ENCODE results near the gene ARL6IP4.
A peak's percentile ranks its signal among the peaks of the same experiment; 100 is the strongest.

The ARL6IP4 gene

DNA sequence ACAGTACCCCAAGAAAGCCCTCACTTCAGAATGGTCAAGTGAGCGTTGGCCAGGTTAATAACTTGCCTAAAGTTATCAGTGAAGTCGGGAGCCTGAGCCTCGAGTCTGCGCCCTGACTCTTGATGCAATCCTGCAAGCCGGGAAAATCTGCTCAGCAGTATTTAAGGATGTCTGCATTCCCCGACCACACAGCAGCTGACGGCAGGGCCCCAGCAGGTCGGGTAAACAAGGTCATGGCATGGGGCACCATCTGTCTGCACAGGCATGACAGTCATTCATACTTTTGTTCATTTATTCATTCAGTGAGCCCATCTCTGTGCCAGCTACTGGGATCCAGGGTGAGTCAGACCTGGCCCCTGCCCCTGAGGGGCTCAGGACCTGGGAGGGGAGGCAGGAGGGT is 25.3 kb upstream of the ARL6IP4 start:
- H3K4me3 ChIP-seq (ENCODE audit: low read length): no peak overlapping the region
- no peak for DNase-seq (ENCODE audit: low read depth, low spot score)

DNA sequence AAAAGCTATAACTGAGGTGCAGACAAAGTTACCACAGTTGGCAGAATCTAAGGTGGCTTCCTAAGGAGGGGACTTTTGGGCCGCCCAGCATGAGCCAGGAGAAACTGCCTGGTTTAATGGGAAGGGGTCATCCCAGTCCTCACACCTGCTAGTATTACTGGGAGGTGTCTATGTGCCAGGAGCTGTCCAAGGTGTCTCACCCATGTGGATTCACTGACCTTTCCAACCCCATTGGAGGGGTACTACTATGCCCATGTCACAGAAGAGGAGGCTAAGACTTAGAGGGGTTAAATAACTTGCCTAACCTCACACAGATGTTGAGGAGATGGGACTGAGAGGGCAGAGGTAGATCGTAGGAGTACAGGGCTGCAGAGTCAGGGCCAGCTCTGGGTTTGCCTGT is 24.4 kb upstream of the ARL6IP4 start:
- DNase-seq (ENCODE audit: low read depth, low spot score): no peak
- H3K4me3 ChIP-seq (ENCODE audit: low read length): no peak overlapping the region

DNA sequence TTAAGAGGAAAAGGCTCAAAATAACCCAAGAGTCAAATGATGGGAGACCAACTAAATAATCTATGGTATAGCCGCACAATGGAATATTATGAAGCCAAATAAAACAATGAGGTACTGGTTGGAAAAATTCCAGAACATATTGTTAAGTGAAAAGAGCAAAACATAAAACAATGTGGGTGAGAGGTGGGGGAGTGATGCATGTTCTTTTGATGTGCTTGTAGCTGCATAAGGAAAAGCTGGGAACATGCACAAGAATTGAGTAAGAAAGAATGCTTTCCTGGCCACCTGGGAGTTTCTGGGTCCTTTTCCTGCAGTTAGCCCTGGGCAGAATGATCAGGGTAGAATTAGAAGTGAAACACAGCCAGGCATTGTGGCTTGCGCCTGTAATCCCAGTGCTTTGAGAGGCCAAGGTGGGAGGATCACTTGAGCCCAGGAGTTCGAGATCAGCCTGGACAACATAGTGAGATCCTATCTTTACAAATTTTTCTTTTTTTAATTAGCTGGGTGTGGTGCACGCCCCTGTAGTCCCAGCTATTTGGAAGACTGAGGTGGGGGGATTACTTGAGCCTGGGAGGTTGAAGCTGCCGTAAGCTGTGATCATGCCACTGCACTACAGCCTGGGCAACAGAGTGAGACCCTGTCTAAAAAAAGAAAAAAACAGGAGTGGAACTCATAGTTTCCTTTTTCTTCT is 22.1 kb upstream of the ARL6IP4 start:
- DNase-seq (ENCODE audit: low read depth, low spot score): no peak
- no peak overlapping the region for H3K4me3 ChIP-seq (ENCODE audit: low read length)

DNA sequence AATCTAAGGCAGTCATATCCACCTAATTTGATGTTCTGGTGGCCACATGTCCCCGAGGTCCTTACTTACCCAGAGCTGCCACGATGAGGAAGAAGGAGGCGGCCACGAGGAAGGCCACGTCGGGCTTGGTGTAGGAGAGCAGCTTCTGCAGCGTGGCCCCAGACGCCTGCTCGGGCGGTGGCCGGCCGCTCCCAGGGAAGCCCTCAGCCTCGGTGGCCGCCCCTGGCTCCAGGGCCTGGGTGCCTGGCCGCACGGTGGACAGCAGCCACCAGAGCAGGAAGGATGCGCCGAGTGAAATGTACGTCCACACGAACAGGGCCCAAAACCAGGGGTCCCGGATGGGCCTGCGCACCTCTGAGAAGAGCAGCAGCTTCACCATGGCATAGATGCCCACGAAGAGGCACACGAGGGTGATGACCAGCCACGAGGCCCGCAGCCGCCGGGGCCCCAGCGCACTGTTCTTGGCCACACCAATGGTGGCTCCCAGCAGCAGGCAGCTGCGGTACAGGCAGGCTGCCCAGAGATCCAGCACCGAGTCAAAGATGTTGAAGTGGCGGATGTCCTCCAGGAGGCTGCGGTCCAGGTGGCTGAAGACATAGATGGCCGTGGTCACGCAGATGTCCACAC is 20.8 kb upstream of the ARL6IP4 start:
- no peak for DNase-seq (ENCODE audit: low read depth, low spot score)
- no peak overlapping the region for H3K4me3 ChIP-seq (ENCODE audit: low read length)

DNA sequence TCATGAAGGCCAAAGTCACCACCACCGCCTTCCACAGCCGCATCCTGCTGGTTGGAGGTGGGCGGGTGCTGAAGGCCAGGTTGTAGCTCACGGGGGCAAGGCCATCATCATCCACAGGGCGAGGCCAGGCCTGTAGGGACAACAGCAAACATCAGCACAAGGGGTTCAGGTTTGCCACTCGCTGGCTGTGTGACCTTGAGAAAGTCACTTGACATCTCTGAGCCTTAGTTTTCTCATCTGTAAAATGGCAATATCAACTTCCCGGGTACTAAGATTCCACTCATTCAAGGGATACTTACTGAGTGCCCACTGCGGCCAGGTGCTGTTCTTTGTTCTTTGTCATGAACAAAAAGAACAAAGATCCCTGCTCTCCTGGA is 20.3 kb upstream of the ARL6IP4 start:
- no peak overlapping the region for H3K4me3 ChIP-seq (ENCODE audit: low read length)
- DNase-seq (ENCODE audit: low read depth, low spot score): no peak

DNA sequence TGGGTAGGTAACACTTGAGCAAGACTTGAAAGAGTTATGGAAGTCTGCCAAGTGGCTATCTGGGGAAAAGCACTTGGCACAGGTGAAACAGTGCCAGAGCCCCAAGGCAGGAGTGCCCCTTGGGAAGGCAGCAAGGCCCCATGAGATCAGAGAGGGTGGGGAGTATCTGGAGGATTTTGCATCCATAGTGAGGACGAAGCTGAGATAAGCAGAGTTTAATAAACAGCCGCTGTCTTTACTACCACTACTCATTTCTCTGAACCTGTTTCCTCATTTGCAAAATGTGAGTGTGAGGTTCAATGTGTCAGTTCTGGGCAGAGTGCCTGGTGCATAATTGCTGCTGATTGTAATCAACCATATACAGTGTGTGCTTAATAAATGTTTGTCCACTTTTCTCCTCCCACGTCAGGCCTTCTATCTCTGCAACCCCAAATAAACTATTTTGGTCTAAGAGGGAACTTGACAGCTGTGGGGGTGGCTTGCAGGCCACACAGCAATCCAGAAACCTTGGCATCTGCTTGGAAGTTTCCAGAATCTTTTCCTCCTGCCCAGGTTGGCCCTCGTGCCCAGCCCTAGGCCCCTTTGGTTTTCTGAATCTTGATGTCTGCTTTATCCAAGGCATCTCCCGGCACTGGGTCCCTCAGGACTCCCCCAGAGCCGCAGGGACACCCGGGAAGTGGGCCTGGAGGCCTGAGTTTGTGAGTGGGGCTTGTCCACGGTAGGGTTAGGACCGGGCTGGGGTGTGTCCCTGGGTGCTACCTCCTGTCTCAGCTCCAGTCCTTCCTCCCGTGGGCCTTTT is 18.8 kb upstream of the ARL6IP4 start:
- no peak for DNase-seq (ENCODE audit: low read depth, low spot score)
- H3K4me3 ChIP-seq (ENCODE audit: low read length): no peak overlapping the region

DNA sequence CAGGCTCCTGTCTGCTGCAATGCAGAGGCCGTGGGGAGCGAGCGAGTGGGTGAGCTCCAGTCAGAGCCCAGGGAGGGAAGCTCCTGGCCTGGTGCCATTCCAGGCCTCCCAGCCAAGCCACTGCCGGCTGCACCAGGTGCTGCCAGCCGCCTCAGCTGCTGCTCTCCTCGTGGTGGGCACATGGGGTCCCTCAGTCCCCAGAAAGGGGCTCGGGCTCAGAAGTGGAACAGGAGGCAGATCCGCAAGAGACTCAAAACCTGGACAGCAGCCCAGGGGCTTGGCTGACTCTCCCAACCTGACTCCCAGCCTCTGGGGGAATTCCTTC is 16.6 kb upstream of the ARL6IP4 start:
- H3K4me3 ChIP-seq (ENCODE audit: low read length): no peak overlapping the region
- no peak for DNase-seq (ENCODE audit: low read depth, low spot score)

DNA sequence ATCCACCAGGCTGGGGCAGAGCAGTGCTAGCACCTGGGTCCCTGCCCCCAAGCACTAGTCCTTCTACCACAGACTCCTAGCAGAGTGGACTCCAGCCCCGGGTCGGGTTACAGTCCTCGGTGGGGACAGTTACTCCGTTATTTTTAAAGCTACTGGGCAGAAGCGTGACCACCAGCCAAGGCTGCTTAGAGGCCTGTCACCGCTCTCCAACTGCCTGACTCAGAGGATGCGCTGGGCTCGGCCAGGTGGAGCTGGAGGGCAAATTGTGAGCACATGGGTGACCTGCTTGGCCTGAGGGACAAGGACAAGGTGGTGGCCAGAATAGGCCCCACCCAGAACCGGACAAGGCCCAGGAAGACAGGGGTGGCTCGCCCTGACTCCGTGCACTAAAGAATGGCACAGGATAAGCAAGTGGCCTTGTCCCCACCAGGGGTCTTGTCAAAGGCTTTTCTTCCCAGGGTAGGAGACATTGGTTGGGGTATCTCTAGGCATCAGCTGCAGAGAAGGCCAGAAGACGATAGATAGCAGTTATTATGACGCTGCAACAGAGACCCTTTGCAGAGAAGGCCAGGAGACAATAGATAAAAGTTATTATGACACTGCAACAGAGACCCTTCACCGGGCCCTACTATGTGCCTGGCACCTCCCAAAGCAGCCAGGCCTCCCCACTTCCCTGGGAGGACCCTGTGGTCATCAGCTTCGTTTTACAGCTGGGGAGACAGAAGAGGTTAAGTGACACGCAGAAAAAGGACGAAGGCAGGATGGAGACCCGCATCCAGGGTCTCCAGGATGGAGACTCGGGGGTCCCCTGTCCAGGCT is 15.8 kb upstream of the ARL6IP4 start:
- no peak overlapping the region for H3K4me3 ChIP-seq (ENCODE audit: low read length)
- DNase-seq (ENCODE audit: low read depth, low spot score): no peak

DNA sequence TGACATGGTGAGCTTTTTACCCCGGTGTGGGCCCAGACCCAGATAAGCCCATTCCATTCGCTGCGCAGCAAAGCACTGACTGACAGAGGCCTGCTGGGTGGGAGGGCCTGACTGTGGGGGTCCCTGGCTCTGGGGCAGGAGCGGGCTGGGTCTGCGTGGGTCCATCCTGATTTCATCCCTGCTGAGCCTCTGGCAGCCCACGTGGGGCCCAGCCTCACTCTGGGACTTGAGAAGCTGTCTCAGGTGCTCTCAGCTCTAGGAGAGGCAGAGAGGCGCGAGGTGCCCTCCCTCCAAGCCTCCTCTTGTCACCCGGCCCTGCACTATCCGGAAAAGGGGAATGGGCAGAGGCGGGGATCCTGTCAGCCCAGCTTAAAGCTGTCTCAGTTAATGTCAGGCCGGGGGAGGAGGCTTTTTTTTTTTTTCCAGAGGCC is 15.1 kb upstream of the ARL6IP4 start:
- no peak for DNase-seq (ENCODE audit: low read depth, low spot score)
- H3K4me3 ChIP-seq (ENCODE audit: low read length): no peak overlapping the region

DNA sequence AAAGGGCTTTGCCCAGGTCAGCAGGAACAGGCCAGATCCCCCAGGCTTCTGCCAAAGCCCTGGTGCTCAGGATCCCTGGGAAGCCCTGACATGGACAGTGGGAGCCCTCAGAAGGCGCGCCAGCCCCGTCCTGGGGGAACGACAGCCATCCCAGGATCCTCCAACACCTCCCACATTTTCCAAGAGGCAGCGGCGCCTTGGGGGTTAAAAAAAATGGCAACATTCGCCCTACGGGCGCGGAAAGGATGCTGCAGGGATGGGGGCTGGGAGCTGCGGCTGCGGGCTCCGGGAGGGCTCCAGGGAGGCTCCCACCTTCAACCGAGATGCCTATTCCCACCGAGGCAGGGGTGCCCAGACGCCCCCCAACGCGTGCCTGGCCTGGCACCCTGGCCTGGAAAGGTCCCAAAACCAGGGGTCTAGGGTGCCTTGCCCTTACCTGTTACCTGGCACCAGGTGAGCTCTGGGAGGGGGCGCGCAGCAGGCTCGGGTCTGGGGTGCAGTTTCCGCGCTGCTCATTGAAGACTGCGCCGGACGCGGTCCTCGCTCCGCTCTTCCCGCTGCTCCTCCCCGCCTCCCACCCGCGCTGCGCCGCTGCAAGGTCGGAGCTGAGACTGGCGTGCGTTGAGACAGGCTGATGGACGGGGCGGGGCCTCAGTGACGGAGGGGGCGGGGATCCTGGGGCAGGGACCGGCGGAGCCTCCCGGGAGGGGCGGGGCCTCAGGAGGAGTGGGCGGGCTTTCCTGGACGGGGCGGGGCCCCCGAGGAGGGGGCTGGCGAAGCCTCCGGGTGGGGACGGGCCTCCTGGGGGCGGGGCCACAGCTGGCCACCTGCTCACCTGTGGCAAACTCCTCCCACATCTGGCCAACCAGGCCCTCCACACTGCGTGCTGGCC is 14.4 kb upstream of the ARL6IP4 start, which contains the start of gene ABCB9:
Gene ABCB9, minus strand, starts transcription at position 613 of the 892 bp plus-strand sequence. CDS start 6,228 bp downstream, outside the sequence.
- peak; percentile 87 for DNase-seq (ENCODE audit: low read depth, low spot score)
- peak within 1 kb of the TSS; percentile 63 for H3K4me3 ChIP-seq (ENCODE audit: low read length)

DNA sequence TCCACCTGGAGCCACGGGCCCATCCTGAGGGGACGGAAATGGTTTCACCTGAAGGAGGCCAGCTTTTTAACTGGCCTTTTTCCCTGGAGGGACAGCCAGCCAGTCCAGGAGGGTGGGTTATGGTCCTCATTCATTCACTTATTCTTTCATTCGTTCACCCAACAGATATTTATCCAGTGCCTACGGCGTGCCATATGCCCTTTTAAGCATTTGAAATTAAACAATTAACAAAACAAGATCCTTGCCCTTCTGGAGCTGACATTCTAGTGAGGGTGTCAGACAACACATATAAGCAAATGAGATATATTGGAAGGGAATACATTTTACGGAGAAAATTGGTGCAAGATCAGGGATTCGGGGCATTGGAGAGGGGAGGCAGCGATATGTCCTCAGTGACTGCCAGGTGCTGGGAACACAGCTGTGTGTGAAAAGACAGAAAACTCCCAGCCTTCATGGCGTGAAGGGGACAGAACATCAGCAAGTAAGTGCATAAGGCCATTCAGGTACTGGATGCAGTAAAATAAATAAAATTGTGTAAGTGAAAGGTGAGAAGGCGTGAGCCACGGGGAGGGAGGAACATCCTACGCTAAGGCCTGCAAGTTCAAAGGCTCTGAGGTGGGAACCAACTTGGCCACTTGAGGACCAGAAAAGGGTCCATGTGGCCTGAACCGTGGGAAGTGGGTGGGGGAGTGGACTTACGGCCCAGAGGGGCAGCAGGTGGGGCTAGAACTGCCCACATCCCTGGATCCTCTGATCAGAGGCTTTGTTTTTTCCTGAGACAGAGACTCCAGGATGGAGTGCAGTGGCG is 13.5 kb upstream of the ARL6IP4 start:
- no peak for DNase-seq (ENCODE audit: low read depth, low spot score)
- peak overlapping the region; percentile 15; the same call in 1 of the 2 replicates for H3K4me3 ChIP-seq (ENCODE audit: low read length)

DNA sequence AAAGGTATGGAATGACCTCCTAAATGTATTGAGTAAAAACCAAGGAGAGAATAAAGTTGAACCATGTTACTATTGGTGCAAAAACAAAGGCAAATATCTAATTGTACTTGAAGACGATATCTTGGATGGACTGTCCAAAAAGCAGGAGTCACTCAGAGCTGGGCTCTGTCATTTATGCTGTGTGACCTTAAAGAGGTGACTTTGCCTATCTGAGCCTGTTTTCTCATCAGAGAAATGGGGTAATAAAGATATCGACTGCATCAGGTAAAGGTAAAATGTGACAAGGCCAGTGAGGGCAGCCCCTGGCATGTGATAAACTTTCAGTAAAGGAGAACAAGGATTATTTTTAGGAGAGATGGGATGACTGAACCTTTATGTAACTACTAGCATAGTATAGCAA is 12.4 kb upstream of the ARL6IP4 start:
- no peak for DNase-seq (ENCODE audit: low read depth, low spot score)

DNA sequence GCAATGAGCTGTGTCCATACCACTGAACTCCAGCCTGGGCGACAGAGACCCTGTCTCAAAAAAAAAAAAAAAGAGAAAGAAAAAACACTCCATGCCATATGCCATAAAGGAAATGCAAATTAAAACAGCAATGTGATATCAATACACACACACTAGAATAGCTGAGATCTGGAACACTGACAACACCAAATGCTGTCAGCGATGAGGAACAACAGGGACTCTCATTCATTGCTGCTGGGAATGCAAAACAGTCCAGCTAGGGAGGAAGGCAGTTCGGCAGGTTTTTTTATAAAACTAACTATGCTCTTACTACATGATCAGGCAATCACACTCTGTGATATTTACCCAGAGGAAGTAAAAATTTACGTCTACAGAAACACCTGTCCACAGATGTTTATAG is 10.8 kb upstream of the ARL6IP4 start:
- no peak overlapping the region for H3K4me3 ChIP-seq (ENCODE audit: low read length)
- no peak for DNase-seq (ENCODE audit: low read depth, low spot score)

More for the DNA sequence above, 12.4 kb upstream of the ARL6IP4 start:
- no peak overlapping the region for H3K4me3 ChIP-seq (ENCODE audit: low read length)

DNA sequence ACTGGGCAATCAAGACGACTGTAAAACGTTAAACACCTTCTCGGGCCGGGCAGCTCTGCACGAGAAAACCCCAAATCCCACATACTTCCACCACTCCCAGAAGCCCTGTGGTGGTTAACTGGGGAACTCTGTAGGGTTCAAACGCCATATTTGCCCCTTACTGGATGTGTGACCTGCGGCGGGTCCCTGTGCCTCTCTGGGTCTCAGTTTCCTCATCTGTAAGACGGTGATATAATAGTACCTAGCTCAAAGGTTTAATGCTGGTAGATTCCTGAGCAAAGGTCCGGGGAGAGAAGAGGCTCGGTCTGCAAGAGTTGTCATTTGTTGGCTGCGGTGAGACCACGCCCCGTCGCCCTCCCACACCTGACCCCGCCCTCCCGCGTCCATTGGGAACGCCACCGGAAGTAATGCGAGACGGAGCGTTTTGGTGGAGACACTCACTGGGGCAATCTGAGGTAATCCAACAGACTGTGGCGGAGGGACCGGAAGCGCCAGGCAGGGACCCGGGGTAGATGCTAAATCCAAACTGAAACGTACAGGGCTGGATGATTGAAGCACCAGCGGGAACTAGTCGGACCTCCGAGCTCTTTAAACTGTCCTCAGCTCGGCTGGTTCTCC is 6.1 kb upstream of the ARL6IP4 start:
- peak overlapping the region; percentile 95 for H3K4me3 ChIP-seq (ENCODE audit: low read length)

DNA sequence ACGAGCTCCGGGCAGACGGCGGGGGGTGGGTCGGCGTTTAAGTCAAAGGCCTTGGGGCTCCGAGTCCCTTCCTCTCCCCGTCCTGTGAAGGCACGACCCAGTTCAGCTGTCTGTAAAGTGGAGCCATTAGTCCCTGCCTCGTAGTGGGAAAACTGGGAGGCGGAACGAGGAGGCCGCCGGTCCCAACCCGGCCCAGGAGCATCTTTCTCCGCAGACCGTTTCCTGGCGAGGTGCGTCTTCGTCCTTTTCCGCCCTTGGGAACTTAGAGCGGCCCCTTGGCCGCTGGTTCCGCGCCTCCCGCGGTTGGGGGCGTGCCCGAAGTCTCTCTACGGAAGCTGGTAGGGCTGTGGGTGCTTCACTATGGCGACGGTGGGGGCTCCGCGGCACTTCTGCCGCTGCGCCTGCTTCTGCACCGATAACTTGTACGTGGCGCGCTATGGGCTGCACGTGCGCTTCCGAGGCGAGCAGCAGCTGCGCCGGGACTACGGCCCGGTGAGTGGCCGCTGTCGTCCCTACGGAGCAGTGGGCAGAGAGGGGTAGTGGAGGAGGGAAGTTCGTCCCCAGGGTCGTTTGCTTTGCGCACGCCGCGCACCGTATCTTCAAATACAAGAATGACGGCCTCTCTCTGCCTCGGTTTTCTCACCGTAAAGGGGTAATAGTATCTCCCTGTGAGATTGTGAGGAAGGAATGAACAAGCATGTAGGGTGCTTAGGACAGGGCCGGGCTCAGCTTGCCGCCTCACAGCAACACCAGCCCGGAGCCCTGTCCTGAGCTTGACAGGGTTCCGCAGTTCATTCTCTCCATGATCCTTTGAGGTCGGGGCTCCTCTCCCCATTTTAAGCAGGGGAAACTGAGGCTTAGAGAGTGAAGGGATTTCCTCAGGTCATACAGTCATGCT is 5.3 kb upstream of the ARL6IP4 start, which contains the start of gene OGFOD2:
Gene OGFOD2, plus strand, starts transcription at position 353 of the 898 bp plus-strand sequence. Its CDS starts 8 bp downstream, at position 361.
- DNase-seq (ENCODE audit: low read depth, low spot score): peak; percentile 90
- H3K4me3 ChIP-seq (ENCODE audit: low read length): peak within 1 kb of the TSS; percentile 95

More for the DNA sequence above, 6.1 kb upstream of the ARL6IP4 start:
- DNase-seq (ENCODE audit: low read depth, low spot score): peak; percentile 98
